Stimulated activated CD4-positive, alpha-beta T cell treated with anti-CD3 and anti-CD28 coated beads, Interleukin-12 subunit alpha, Interleukin-12 subunit beta, amount 100 ng/mL, for 4 hours (primary cell): ENCODE results near the gene PRDM2.

Source experiments
- DNase-seq: peaks from one replicate; pipeline ENCODE4 v3.0.0-alpha.2; 2020

PRDM2 gene

GRCh38 chr1:13820456-13820855, 120.5 kb downstream of the PRDM2 start:
- DNase-seq, result no peak

DNA sequence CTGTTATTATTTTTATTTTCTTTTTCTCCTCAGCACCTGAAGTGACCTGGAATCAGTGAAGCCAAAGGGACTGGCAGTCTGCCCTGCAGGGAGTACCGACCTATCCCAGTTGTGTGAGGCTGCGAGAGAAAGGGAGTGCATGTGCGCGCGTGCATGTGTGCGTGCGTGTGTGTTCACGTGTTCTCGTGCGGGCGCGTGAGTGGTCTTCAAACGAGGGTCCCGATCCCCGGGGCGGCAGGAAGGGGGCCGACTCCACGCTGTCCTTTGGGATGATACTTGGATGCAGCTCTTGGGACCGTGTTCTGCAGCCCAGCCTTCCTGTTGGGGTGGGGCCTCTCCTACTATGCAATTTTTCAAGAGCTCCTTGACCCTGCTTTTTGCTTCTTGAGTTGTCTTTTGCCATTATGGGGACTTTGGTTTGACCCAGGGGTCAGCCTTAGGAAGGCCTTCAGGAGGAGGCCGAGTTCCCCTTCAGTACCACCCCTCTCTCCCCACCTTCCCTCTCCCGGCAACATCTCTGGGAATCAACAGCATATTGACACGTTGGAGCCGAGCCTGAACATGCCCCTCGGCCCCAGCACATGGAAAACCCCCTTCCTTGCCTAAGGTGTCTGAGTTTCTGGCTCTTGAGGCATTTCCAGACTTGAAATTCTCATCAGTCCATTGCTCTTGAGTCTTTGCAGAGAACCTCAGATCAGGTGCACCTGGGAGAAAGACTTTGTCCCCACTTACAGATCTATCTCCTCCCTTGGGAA, 123.3 kb downstream of the PRDM2 start:
- no peak for DNase-seq

DNA sequence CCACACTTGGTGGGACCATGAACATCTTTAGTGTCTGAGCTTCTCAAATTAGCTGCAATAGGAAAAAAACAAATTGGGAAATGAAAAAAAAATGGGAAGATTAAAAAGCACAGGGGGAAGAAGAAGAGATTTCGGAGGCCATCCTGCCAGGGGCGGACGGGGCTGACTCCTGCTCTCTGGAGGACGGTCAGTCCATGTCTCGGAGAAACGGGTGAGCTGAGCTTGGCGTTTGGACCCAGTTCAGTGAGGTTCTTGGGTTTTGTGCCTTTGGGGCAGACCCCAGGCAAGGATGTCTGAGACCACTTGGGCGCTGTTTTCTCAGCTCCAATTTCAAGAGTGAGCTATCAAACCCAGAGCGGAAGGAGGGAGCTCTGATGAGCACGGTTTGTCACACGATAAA, 123.9 kb downstream of the PRDM2 start:
- DNase-seq, result no peak

- DNase-seq, result no peak
Measured at GRCh38 chr1:13824626-13825025, 124.6 kb downstream of the PRDM2 start.

DNA sequence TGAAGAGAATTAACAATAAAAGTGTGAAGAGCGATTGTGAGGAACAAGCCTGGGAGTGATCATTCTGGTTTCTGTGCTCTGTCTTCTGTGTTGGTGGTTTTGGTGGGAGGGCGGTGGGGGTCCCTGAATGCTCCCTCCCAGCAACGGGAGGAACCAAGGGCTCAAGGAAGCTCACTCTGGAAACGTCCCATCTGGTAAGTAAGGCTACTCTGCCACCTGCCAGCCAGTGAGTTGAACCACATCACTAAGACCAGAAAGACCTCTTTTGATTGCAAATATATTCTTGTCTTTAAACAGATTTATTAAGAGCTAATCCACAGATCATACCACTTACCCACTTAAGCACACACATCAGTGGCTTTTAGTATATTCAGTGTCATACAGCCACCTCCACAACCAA, 125.0 kb downstream of the PRDM2 start:
- no peak for DNase-seq

GRCh38 chr1:13826009-13826408, 126.0 kb downstream of the PRDM2 start:
- no peak for DNase-seq

DNA sequence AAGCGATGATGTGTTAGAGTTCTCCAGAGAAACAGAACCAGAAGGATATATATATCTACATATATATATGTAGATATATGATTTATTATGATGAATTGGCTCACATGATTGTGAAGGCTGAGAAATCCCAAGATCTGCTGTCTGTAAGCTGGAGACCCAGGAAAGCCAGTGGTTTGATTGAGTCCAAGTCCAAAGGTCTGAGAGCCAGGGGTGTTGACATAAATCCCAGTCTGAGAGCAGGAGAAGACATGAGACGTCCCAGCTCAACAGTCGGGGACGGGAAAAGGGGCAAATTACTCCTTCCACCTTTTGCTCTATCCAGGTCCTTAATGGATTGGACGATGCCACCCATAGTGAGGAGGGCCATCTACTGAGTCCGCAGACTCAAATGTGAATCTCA, 126.6 kb downstream of the PRDM2 start:
- DNase-seq, result no peak

DNA sequence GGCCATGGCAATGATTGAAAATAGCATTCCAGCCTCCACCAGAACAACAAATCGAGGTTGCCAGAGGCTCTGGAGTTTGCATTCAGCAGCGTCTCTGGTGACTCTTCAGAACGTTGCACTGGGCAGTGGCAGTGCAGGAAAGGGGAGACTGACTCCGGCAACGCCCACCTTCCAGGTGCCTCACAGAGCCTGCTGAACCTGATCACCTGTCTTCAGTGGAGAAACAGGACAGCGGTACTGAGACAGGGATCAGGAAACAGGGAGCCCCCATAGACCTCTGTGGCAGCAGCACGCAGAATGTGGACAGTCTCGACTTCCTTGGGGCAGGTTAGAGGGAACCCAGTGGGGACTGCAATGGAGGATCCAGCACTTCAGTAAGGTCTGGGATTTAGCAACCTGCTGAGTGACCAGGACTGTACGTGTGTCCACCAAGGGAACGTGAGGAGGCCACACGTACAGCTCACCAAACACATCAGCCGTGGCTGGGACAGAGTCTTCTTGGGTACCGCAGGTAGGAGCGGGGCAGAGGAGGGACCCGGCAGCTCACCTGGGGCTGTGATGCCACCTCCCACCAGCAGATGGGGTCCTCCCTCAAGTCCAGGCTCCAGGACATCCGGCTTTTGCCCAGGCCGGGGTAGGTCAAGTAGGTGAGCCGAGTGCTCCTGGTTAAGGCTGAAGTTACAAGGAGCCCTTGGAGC, 128.6 kb downstream of the PRDM2 start:
- peak; percentile 16 for DNase-seq

DNA sequence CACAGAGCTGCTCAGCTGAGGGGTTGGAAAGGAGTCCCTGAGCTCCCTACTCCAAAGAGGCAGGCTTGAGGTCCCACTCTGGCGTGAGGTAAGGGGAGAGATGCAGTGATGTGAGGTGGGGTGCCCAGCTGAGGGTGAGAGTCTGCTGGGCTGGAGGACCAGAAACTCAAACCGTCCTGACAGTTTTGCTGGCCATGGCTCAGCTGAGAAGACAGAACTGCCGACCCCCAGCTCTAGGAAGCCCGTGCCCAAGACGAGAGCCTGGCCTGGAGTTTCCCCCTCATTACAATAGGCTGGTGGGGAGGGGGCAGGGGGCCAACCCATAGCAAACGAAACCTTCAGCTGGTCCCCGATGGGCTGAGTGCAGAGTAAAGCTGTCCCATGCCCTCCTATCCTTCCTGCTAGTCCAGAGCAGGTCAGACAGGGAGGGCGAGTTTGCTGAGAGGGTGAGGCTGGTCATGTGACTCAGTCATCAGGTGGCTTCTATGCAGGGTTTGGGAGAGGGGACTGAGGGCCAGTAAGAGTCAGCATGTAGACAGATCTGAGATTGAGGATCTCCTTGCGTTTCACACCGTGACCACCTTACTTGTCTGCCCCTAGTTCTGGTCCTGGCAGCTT, 129.3 kb downstream of the PRDM2 start:
- DNase-seq, result no peak

- no peak for DNase-seq
Measured at GRCh38 chr1:13830170-13830569, 130.2 kb downstream of the PRDM2 start.

GRCh38 chr1:13830616-13831280, 130.8 kb downstream of the PRDM2 start:
- no peak for DNase-seq

- DNase-seq, result no peak
Measured at GRCh38 chr1:13832100-13832499, 132.1 kb downstream of the PRDM2 start.

DNA sequence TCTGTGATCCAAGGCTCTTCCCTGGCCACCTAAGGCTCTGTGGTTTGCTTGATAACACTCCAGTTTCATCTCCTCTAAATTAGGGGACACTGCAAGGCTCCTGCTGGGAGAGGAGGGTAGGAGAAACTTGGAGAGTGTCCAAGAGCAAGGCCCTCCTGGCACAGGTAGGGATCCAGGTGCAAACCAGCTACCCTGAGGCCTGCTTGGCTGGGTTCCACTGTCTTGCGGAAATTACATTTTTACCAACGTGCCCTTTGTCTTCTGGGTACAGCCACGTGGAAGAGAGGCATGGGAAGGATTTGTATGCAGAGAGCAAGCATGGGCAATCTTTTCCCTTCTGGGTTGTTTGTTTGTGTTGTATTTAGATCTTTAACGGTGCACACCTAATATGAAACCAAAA, 132.5 kb downstream of the PRDM2 start:
- no peak for DNase-seq

- no peak for DNase-seq
Measured at GRCh38 chr1:13836136-13836535, 136.1 kb downstream of the PRDM2 start.

DNA sequence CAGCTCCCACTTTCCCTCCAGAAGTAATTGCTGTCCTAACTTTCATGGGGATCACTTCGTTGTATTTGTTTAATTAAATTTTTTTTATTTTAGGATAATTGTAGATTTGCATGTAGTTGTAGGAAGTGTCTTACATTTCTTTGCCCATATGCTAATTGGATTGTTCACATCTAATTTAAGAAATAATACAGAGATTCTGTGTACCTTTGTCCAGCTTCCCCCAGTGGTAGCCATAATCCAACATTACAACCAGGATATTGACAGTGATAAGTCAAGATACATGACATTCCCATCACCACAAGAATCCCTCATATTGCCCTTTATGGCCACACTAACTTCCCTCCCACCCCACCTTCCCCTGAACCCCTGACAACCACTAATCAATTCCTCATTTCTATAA, 136.6 kb downstream of the PRDM2 start:
- no peak for DNase-seq

DNA sequence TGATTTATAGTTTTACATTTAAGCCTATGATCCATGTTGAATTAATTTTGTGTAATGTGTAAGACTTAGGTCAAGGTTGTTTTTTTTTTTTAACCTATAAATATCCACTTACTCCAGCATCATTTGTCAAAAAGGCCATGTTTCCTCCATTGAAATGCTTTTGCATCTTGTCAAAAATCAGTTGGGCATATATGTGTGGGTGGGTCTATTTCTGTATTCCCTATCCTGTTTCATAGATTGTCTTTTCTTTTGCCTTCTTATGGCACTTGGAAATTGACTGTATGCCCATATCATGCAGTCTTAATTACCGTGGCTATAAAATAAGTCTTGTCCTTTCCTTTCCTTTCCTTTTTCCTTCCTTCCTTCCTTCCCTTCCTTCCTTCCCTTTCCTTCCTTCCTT, 138.2 kb downstream of the PRDM2 start:
- DNase-seq, result no peak

DNA sequence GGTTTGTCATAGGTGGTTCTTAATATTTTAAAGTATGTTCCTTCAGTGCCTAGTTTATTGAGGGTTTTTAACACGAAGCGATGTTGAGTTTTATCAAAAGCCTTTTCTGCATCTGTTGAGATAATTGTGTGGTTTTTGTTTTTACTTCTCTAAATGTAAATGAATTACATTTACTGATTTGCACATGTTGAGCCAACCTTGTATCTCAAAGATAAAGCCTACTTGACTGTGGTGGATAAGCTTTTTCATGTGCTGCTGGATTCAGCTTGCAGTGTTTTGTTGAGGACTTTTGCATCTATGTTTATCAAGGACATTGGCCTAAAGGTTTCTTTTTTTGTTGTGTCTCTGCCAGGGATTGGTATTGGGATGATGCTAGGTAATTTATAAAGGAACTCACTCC, 142.5 kb downstream of the PRDM2 start:
- no peak for DNase-seq

DNA sequence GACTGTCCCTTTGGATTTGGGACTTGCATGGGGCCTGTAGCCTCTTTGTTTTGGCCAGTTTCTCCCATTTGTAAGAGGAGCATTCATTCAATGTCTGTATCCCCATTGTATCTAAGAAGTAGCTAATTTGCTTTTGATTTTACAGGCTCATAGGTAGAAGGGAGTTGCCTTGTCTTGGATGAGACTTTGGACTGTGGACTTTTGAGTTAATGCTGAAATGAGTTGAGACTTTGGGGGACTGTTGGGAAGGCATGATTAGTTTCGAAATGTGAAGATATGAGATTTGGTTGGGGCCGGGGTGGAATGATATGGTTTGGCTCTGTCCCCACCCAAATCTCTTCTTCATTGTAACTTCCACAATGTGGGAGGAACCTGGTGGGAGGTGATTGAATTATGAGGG, 151.7 kb downstream of the PRDM2 start:
- no peak for DNase-seq

GRCh38 chr1:13855554-13855953, 155.6 kb downstream of the PRDM2 start:
- DNase-seq, result no peak

- DNase-seq, result no peak
Measured at GRCh38 chr1:13860031-13860430, 160.0 kb downstream of the PRDM2 start.

GRCh38 chr1:13864760-13865159, 164.8 kb downstream of the PRDM2 start:
- DNase-seq, result no peak

GRCh38 chr1:13865851-13866250, 165.9 kb downstream of the PRDM2 start:
- no peak for DNase-seq

DNA sequence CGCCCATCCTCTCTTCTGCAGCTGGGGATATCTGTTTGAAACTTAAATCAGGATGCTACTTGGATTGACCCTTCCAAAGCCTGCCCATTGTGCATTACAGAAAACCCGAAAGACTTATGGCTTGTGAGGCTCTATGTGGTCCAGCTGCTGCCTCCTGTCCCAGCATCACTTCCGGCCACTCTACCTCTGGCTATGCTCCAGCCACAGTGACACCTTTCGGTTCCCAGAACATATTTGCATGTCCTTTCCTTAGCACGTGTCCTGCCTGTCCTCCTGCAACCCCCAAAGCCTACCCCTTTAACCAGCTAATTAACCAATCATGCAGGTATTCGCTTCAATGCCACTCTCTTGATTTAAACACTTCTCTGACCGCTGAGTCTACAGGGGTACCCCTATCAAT, 167.6 kb downstream of the PRDM2 start:
- DNase-seq, result no peak
